K562 (cell line): Measurements from ENCODE around the gene CACNA1C. TPM values are rescaled to one million over a fixed set of nuclear protein-coding genes. Genes with fewer than 3 reads are reported as not detected.

Source experiments
- polyA plus RNA-seq, 8 experiments: library from polyadenylated mRNA; depleted of rRNA in 4 of 8; stranded (reverse) in 5 of 8; unstranded in 3 of 8; fragments of >200 nt; fragmentation: Nextera tagmentation in 2 of 8; fragmentation: Illumina TruSeq in 1 of 8; extraction: Ambion mirVana in 2 of 8; extraction: Trizol in 1 of 8; gene quantifications; 2 replicates each; pipeline versions ENCODE4 v1.2.1 to v1.2.3, GENCODE V29; 2011 to 2014; ENCODE audit warnings: inconsistent platforms in 1 of 8, missing spikeins in 1 of 8
- total RNA-seq, 7 experiments: library from RNA; depleted of rRNA in 6 of 7; stranded (reverse); fragments of >200 nt in 6 of 7; fragmentation: Illumina TruSeq in 2 of 7; extraction: Trizol in 2 of 7; gene quantifications; 2 replicates each; pipeline versions ENCODE4 v1.2.1 to v1.2.3, GENCODE V29; 2011 to 2021; ENCODE audit warnings: low replicate concordance in 1 of 7
- TF ChIP-seq, protein P1 (sequence below): fragments of 200-600 bp; sonication (generic); IDR thresholded peaks from one replicate; pipeline ENCODE4 v1.6.1; 2012; ENCODE audit warnings: mild to moderate bottlenecking, low read depth, low read length, inconsistent platforms

Gene CACNA1C
- total and polyA plus RNA-seq, 9 of the 15 experiments (the other 6 are each of a cell fraction or from before 2014, with no cell fraction given): not detected

DNA sequence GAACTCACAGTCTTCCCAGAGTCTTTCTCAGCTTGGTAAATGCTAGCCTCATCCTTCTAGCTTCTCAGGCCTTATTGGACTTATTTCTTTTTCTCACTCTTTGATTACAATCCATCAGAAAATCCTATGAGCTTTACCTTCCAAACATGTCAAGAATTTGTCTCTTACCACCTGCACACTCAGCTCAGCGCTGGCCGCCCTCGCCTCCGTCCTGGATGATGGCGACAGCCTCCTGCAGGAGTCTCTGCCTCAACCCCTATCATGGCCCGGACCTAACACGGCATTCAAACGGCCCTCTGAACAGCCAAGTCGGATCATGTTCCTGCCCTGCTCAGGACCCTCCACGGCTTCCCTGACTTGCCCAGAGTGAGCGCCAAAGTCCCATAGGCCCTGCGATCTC is 408.9 kb downstream of the CACNA1C start (continued):
- TF ChIP-seq, protein P1, sequence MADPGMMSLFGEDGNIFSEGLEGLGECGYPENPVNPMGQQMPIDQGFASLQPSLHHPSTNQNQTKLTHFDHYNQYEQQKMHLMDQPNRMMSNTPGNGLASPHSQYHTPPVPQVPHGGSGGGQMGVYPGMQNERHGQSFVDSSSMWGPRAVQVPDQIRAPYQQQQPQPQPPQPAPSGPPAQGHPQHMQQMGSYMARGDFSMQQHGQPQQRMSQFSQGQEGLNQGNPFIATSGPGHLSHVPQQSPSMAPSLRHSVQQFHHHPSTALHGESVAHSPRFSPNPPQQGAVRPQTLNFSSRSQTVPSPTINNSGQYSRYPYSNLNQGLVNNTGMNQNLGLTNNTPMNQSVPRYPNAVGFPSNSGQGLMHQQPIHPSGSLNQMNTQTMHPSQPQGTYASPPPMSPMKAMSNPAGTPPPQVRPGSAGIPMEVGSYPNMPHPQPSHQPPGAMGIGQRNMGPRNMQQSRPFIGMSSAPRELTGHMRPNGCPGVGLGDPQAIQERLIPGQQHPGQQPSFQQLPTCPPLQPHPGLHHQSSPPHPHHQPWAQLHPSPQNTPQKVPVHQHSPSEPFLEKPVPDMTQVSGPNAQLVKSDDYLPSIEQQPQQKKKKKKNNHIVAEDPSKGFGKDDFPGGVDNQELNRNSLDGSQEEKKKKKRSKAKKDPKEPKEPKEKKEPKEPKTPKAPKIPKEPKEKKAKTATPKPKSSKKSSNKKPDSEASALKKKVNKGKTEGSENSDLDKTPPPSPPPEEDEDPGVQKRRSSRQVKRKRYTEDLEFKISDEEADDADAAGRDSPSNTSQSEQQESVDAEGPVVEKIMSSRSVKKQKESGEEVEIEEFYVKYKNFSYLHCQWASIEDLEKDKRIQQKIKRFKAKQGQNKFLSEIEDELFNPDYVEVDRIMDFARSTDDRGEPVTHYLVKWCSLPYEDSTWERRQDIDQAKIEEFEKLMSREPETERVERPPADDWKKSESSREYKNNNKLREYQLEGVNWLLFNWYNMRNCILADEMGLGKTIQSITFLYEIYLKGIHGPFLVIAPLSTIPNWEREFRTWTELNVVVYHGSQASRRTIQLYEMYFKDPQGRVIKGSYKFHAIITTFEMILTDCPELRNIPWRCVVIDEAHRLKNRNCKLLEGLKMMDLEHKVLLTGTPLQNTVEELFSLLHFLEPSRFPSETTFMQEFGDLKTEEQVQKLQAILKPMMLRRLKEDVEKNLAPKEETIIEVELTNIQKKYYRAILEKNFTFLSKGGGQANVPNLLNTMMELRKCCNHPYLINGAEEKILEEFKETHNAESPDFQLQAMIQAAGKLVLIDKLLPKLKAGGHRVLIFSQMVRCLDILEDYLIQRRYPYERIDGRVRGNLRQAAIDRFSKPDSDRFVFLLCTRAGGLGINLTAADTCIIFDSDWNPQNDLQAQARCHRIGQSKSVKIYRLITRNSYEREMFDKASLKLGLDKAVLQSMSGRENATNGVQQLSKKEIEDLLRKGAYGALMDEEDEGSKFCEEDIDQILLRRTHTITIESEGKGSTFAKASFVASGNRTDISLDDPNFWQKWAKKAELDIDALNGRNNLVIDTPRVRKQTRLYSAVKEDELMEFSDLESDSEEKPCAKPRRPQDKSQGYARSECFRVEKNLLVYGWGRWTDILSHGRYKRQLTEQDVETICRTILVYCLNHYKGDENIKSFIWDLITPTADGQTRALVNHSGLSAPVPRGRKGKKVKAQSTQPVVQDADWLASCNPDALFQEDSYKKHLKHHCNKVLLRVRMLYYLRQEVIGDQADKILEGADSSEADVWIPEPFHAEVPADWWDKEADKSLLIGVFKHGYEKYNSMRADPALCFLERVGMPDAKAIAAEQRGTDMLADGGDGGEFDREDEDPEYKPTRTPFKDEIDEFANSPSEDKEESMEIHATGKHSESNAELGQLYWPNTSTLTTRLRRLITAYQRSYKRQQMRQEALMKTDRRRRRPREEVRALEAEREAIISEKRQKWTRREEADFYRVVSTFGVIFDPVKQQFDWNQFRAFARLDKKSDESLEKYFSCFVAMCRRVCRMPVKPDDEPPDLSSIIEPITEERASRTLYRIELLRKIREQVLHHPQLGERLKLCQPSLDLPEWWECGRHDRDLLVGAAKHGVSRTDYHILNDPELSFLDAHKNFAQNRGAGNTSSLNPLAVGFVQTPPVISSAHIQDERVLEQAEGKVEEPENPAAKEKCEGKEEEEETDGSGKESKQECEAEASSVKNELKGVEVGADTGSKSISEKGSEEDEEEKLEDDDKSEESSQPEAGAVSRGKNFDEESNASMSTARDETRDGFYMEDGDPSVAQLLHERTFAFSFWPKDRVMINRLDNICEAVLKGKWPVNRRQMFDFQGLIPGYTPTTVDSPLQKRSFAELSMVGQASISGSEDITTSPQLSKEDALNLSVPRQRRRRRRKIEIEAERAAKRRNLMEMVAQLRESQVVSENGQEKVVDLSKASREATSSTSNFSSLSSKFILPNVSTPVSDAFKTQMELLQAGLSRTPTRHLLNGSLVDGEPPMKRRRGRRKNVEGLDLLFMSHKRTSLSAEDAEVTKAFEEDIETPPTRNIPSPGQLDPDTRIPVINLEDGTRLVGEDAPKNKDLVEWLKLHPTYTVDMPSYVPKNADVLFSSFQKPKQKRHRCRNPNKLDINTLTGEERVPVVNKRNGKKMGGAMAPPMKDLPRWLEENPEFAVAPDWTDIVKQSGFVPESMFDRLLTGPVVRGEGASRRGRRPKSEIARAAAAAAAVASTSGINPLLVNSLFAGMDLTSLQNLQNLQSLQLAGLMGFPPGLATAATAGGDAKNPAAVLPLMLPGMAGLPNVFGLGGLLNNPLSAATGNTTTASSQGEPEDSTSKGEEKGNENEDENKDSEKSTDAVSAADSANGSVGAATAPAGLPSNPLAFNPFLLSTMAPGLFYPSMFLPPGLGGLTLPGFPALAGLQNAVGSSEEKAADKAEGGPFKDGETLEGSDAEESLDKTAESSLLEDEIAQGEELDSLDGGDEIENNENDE: no peak
- TF ChIP-seq, all 486 proteins: peak for 0
